IMR-90 (cell line): Measurements from ENCODE around the gene RTCA. TPM values are rescaled to one million over a fixed set of nuclear protein-coding genes. Genes with fewer than 3 reads are reported as not detected.

Experiments used
- ATAC-seq: fragments of 200-7000 bp; cut with Tn5 transposase; 2 replicates; pipeline ENCODE4 v1.9.1; 2020; ENCODE audit warnings: low read depth, mild to moderate bottlenecking, moderate library complexity
- BruUV-seq: library from RNA; stranded (reverse); fragments of 400-500 nt; replicated peaks from 2 replicates; lab custom pipeline; 2021; lab: Mats Ljungman, UMichigan
- CTCF ChIA-PET: fragments of 300-600 bp; formaldehyde crosslinking; extraction: SDS; loops from one replicate; lab custom pipeline; 2021; ENCODE audit warnings: antibody characterized with exemption; lab: Yijun Ruan, JAX
- POLR2A ChIA-PET: fragments of 300-600 bp; sonication (Branson Sonifier 250); formaldehyde crosslinking; loops from one replicate; lab custom pipeline; 2022; ENCODE audit warnings: antibody characterized with exemption; ENCODE audit not compliant: unreplicated experiment; lab: Charles Lee
- DNase-seq: peaks from one replicate; pipeline ENCODE4 v3.0.0; 2013
- H2AFZ ChIP-seq: replicated peaks from 2 replicates; pipeline ENCODE3; 2013; ENCODE audit warnings: low read length, mild to moderate bottlenecking; ENCODE audit not compliant: poor library complexity
- H2AK5ac ChIP-seq: 2 replicates; pipeline ENCODE4 v1.6.1; 2013; ENCODE audit warnings: low read depth, low read length, inconsistent platforms
- H2AK9ac ChIP-seq: replicated peaks from 2 replicates; pipeline ENCODE3; 2013; ENCODE audit warnings: mild to moderate bottlenecking, low read depth, low read length, moderate library complexity; ENCODE audit not compliant: poor library complexity
- H2BK120ac ChIP-seq: 2 replicates; pipeline ENCODE4 v1.6.1; 2013; ENCODE audit warnings: low read depth, low read length, inconsistent platforms
- H2BK15ac ChIP-seq: 3 replicates; pipeline ENCODE4 v1.6.1; 2013; ENCODE audit warnings: low read depth, low read length, inconsistent platforms
- H2BK20ac ChIP-seq: 2 replicates; pipeline ENCODE4 v1.6.1; 2013; ENCODE audit warnings: low read depth, mild to moderate bottlenecking, inconsistent platforms, low read length, moderate library complexity
- H2BK5ac ChIP-seq: 2 replicates; pipeline ENCODE4 v1.6.1; 2013; ENCODE audit warnings: mild to moderate bottlenecking, low read depth, low read length, inconsistent platforms; ENCODE audit not compliant: poor library complexity, severe bottlenecking
- H3K14ac ChIP-seq: replicated peaks from 2 replicates; pipeline ENCODE4 v1.6.1; 2013; ENCODE audit warnings: low read depth, low read length, inconsistent platforms
- H3K18ac ChIP-seq: 2 replicates; pipeline ENCODE4 v1.6.1; 2013; ENCODE audit warnings: low read depth, low read length, control low read depth
- H3K23ac ChIP-seq: 2 replicates; pipeline ENCODE4 v1.6.1; 2013; ENCODE audit warnings: low read depth, low read length, inconsistent platforms
- H3K27ac ChIP-seq: 2 replicates; pipeline ENCODE4 v1.5.1; 2013; ENCODE audit warnings: mild to moderate bottlenecking, control low read depth, low read length; ENCODE audit not compliant: insufficient read depth
- H3K27me3 ChIP-seq: 2 replicates; pipeline ENCODE4 v1.6.1; 2013; ENCODE audit warnings: low read length; ENCODE audit not compliant: control insufficient read depth, insufficient read depth
- H3K36me3 ChIP-seq: 2 replicates; pipeline ENCODE4 v1.6.1; 2013; ENCODE audit warnings: low read length, mixed read lengths; ENCODE audit not compliant: control insufficient read depth, insufficient read depth
- H3K4ac ChIP-seq: 2 replicates; pipeline ENCODE4 v1.6.1; 2013; ENCODE audit warnings: low read depth, low read length, inconsistent platforms
- H3K4me1 ChIP-seq: 2 replicates; pipeline ENCODE4 v1.6.1; 2013; ENCODE audit warnings: low read length, mixed read lengths; ENCODE audit not compliant: control insufficient read depth, insufficient read depth
- H3K4me2 ChIP-seq: 2 replicates; pipeline ENCODE4 v1.6.1; 2013; ENCODE audit warnings: low read depth, mild to moderate bottlenecking, control low read depth, low read length, moderate library complexity
- H3K4me3 ChIP-seq: 2 replicates; pipeline ENCODE4 v1.5.1; 2013; ENCODE audit warnings: low read depth, mild to moderate bottlenecking, control low read depth, low read length, moderate library complexity; ENCODE audit not compliant: insufficient read depth
- H3K56ac ChIP-seq: 2 replicates; pipeline ENCODE4 v1.6.1; 2013; ENCODE audit warnings: low read length, inconsistent platforms; ENCODE audit not compliant: insufficient read depth; ENCODE audit errors: extremely low read depth
- H3K79me1 ChIP-seq, 2 experiments: 2 replicates each; pipeline ENCODE4 v1.6.1; 2013; ENCODE audit warnings: low read length in 2 of 2, inconsistent platforms in 1 of 2, low read depth in 1 of 2
- H3K9ac ChIP-seq: 2 replicates; pipeline ENCODE4 v1.6.1; 2013; ENCODE audit warnings: low read depth, low read length, control low read depth
- H3K9me1 ChIP-seq: 2 replicates; pipeline ENCODE4 v1.6.1; 2013; ENCODE audit warnings: low read length, inconsistent platforms; ENCODE audit not compliant: insufficient read depth
- H3K9me3 ChIP-seq: 2 replicates; pipeline ENCODE4 v1.6.1; 2013; ENCODE audit warnings: low read length; ENCODE audit not compliant: control insufficient read depth, insufficient read depth
- H4K20me1 ChIP-seq: 2 replicates; pipeline ENCODE4 v1.6.1; 2013; ENCODE audit warnings: low read length, inconsistent platforms; ENCODE audit not compliant: insufficient read depth
- H4K5ac ChIP-seq: 2 replicates; pipeline ENCODE4 v1.6.1; 2013; ENCODE audit warnings: mild to moderate bottlenecking, low read depth, low read length, control low read depth
- H4K8ac ChIP-seq, 2 experiments: 2 replicates each; pipeline ENCODE4 v1.6.1; 2013; ENCODE audit warnings: low read depth in 2 of 2, low read length in 2 of 2, control low read depth in 1 of 2, inconsistent platforms in 1 of 2
- H4K91ac ChIP-seq: 2 replicates; pipeline ENCODE4 v1.6.1; 2013; ENCODE audit warnings: low read depth, low read length, inconsistent platforms; ENCODE audit not compliant: insufficient read depth
- BHLHE40 ChIP-seq: fragments of 150-350 bp; IDR thresholded peaks from 2 replicates; pipeline ENCODE4 v1.6.1; 2016; ENCODE audit warnings: mild to moderate bottlenecking, low read depth, low read length
- CEBPB ChIP-seq: IDR thresholded peaks from 2 replicates; pipeline ENCODE4 v1.6.1; 2012; ENCODE audit warnings: low read depth, low read length, improper control_type of control experiment
- CHD1 ChIP-seq: IDR thresholded peaks from 2 replicates; pipeline ENCODE4 v1.6.1; 2012; ENCODE audit warnings: low read depth, low read length, improper control_type of control experiment
- CTCF ChIP-seq: conservative IDR thresholded peaks from 2 replicates; pipeline ENCODE4 v1.5.1; 2012; ENCODE audit warnings: mild to moderate bottlenecking, low read depth, low read length, improper control_type of control experiment
- FOS ChIP-seq: fragments of 150-350 bp; IDR thresholded peaks from 2 replicates; pipeline ENCODE4 v1.6.1; 2016; ENCODE audit warnings: low read depth, low read length
- MAFK ChIP-seq: IDR thresholded peaks from 2 replicates; pipeline ENCODE4 v1.6.1; 2012; ENCODE audit warnings: low read depth, low read length, improper control_type of control experiment
- MAZ ChIP-seq: IDR thresholded peaks from 2 replicates; pipeline ENCODE4 v1.6.1; 2012; ENCODE audit warnings: low read depth, mild to moderate bottlenecking, low read length, improper control_type of control experiment, moderate library complexity, borderline replicate concordance
- MXI1 ChIP-seq: IDR thresholded peaks from 2 replicates; pipeline ENCODE4 v1.6.1; 2012; ENCODE audit warnings: low read depth, mild to moderate bottlenecking, low read length, moderate library complexity, borderline replicate concordance
- NFE2L2 ChIP-seq: fragments of 150-350 bp; IDR thresholded peaks from 2 replicates; pipeline ENCODE4 v1.6.1; 2016; ENCODE audit warnings: low read depth, mild to moderate bottlenecking, low read length
- POLR2A ChIP-seq: IDR thresholded peaks from 2 replicates; pipeline ENCODE4 v1.6.1; 2012; ENCODE audit warnings: mild to moderate bottlenecking, low read depth, low read length
- RAD21 ChIP-seq: IDR thresholded peaks from 2 replicates; pipeline ENCODE4 v1.6.1; 2012; ENCODE audit warnings: low read length, improper control_type of control experiment
- RCOR1 ChIP-seq: IDR thresholded peaks from 2 replicates; pipeline ENCODE4 v1.6.1; 2012; ENCODE audit warnings: mild to moderate bottlenecking, low read length, improper control_type of control experiment; ENCODE audit not compliant: insufficient replicate concordance
- RFX5 ChIP-seq: IDR thresholded peaks from 2 replicates; pipeline ENCODE4 v1.8.0; 2012; ENCODE audit warnings: low read depth, mild to moderate bottlenecking, low read length, moderate library complexity
- SMC3 ChIP-seq: fragments of 150-350 bp; IDR thresholded peaks from 2 replicates; pipeline ENCODE4 v1.6.1; 2016; ENCODE audit warnings: low read depth, mild to moderate bottlenecking, antibody characterized with exemption, low read length, moderate library complexity
- WGBS, 2 experiments: methylation state at CpG; one replicate each; pipeline versions ENCODE4 v1.1.5 to v1.1.7; 2013; ENCODE audit warnings: missing lambda C conversion rate in 2 of 2; ENCODE audit not compliant: insufficient read length in 1 of 2; ENCODE audit errors: extremely low coverage in 2 of 2; 5-methylcytosine and 5-hydroxymethylcytosine counted together
- dilution Hi-C: fragments of 300-500 bp; cut with HindIII; formaldehyde crosslinking; loops from one replicate; pipeline ENCODE4 v1.14.3; 2018; ENCODE audit warnings: low sequenced_read_pairs; ENCODE audit not compliant: unreplicated experiment
- in situ Hi-C: fragments of 300-500 bp; cut with MboI; formaldehyde crosslinking; loops from 3 replicates; pipeline ENCODE4 v1.14.3; 2019; ENCODE audit warnings: low sequenced_read_pairs, inconsistent platforms, mixed read lengths
- intact Hi-C: fragments of 100-400 bp; cut with micrococcal nuclease; formaldehyde crosslinking; loops from 2 replicates; pipeline ENCODE4 v1.10.0; 2022
- polyA plus RNA-seq, 3 experiments: library from polyadenylated mRNA; depleted of rRNA; stranded (reverse); fragments of >200 nt; gene quantifications; 2 replicates each; pipeline ENCODE4 v1.2.3, GENCODE V29; 2012; ENCODE audit warnings: low replicate concordance in 1 of 3
- total RNA-seq: library from RNA; depleted of rRNA; stranded (reverse); fragments of >200 nt; gene quantifications from 2 replicates; pipeline ENCODE4 v1.2.3, GENCODE V29; 2012
- TF ChIP-seq, protein P1 (sequence below): fragments of 150-350 bp; IDR thresholded peaks from 2 replicates; pipeline ENCODE4 v1.6.1; 2016; ENCODE audit warnings: low read depth, mild to moderate bottlenecking, low read length, moderate library complexity, borderline replicate concordance
- TF ChIP-seq, protein P2 (sequence below): fragments of 150-350 bp; IDR thresholded peaks from 2 replicates; pipeline ENCODE4 v1.6.1; 2017; ENCODE audit warnings: mild to moderate bottlenecking, antibody characterized with exemption, low read length, low read depth

Gene RTCA
- total and polyA plus RNA-seq, 2 of the 4 experiments (the other 2 are of a cell fraction) = 26.9 to 29.6 TPM

DNA sequence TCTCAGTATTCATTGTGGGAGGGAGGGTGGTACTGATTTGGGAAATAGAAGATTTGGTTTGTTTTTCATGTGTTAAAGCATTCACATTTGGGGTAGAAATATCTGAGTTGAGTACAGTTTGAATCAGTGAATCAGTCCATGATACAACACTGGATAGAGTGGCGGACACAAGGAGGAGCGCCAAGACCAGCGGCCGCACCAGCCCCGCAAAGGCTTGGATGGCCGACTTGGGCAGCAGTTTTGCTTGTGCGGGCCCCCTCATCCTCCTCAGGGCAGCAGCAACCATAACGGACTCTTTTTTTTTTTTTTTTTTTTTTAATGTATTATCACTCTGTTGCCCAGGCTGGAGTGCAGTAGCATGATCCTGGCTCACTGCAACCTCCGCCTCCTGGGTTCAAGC, 66.3 kb downstream of the RTCA start:
- intact Hi-C loops (no loop called here), dilution Hi-C loops (no loop called here), in situ Hi-C loops (no loop called here)
- no peak overlapping the region for H3K14ac ChIP-seq
- H3K56ac ChIP-seq = no peak overlapping the region
- H3K4me2 ChIP-seq = no peak overlapping the region
- H4K91ac ChIP-seq = no peak overlapping the region
- H2AFZ ChIP-seq = no peak overlapping the region
- no peak overlapping the region for H2BK5ac ChIP-seq
- no peak overlapping the region for H2BK20ac ChIP-seq
- no peak overlapping the region for H3K18ac ChIP-seq
- H3K9me1 ChIP-seq = no peaks in the 10 kb centered on the region
- H3K4me1 ChIP-seq = no peaks in the 10 kb centered on the region
- H3K4ac ChIP-seq = no peak overlapping the region
- no peaks in the 10 kb centered on the region for H3K36me3 ChIP-seq
- no peak overlapping the region for H3K27ac ChIP-seq
- TF ChIP-seq NFE2L2 (no peak), RAD21 (no peak), MAFK (no peak), SMC3 (no peak), RFX5 (no peak), POLR2A (no peak), CEBPB (no peak), MAZ (no peak), FOS (no peak), RCOR1 (no peak), CHD1 (no peak), MXI1 (no peak), CTCF (no peak), BHLHE40 (no peak)
- TF ChIP-seq, protein P1, sequence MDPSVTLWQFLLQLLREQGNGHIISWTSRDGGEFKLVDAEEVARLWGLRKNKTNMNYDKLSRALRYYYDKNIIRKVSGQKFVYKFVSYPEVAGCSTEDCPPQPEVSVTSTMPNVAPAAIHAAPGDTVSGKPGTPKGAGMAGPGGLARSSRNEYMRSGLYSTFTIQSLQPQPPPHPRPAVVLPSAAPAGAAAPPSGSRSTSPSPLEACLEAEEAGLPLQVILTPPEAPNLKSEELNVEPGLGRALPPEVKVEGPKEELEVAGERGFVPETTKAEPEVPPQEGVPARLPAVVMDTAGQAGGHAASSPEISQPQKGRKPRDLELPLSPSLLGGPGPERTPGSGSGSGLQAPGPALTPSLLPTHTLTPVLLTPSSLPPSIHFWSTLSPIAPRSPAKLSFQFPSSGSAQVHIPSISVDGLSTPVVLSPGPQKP = no peak
- TF ChIP-seq, protein P2, sequence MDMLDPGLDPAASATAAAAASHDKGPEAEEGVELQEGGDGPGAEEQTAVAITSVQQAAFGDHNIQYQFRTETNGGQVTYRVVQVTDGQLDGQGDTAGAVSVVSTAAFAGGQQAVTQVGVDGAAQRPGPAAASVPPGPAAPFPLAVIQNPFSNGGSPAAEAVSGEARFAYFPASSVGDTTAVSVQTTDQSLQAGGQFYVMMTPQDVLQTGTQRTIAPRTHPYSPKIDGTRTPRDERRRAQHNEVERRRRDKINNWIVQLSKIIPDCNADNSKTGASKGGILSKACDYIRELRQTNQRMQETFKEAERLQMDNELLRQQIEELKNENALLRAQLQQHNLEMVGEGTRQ = no peak
- H2BK15ac ChIP-seq = no peak overlapping the region
- no peak overlapping the region for H3K23ac ChIP-seq
- BruUV-seq = no TSS peak
- H3K4me3 ChIP-seq = no peak overlapping the region
- no peak overlapping the region for H4K8ac ChIP-seq
- H3K27me3 ChIP-seq = peaks cover 3% of the 10 kb centered on the region
- CTCF ChIA-PET = interaction anchor here (0.6 kb wide), 1 partner anchor 10 kb away, joined by 4 read pairs; no protein-coding TSS in a partner anchor
- no peaks in the 10 kb centered on the region for H4K20me1 ChIP-seq
- no peak for ATAC-seq
- no peaks in the 10 kb centered on the region for H3K79me1 ChIP-seq
- POLR2A ChIA-PET = no interaction called here
- H3K9me3 ChIP-seq = no peaks in the 10 kb centered on the region
- no peak for DNase-seq
- WGBS, 2 experiments = no CpG with 5 or more reads among the region's 9 CpGs
- H4K5ac ChIP-seq = no peak overlapping the region
- H2AK9ac ChIP-seq = no peak overlapping the region
- no peak overlapping the region for H2AK5ac ChIP-seq
- H2BK120ac ChIP-seq = no peak overlapping the region
- no peak overlapping the region for H3K9ac ChIP-seq
